OCI-LY1 (cell line): Measurements from ENCODE around the gene C16orf95.

Experiments used
- H2AFZ ChIP-seq: fragments of 200-600 bp; sonication (generic), shearing (Covaris generic); 2 replicates; pipeline ENCODE4 v1.6.0; 2014; ENCODE audit warnings: antibody characterized with exemption, mild to moderate bottlenecking, low read length
- H3F3A ChIP-seq: fragments of 200-600 bp; sonication (generic), shearing (Covaris generic); 2 replicates; pipeline ENCODE4 v1.6.0; 2014; ENCODE audit warnings: mild to moderate bottlenecking, antibody characterized with exemption, low read length, moderate library complexity; ENCODE audit not compliant: insufficient read depth
- H3K27ac ChIP-seq: fragments of 200-600 bp; sonication (generic); 2 replicates; pipeline ENCODE4 v1.5.1; 2014; ENCODE audit warnings: low read length, mixed run types, mild to moderate bottlenecking, low read depth; ENCODE audit not compliant: poor library complexity, severe bottlenecking
- H3K27me3 ChIP-seq: fragments of 200-600 bp; sonication (generic); 2 replicates; pipeline ENCODE4 v1.6.0; 2014; ENCODE audit warnings: antibody characterized with exemption, mild to moderate bottlenecking, low read length, moderate library complexity; ENCODE audit not compliant: insufficient read depth
- H3K36me3 ChIP-seq: fragments of 200-600 bp; sonication (generic); 2 replicates; pipeline ENCODE4 v1.6.1; 2014; ENCODE audit warnings: mild to moderate bottlenecking, antibody characterized with exemption, low read length, moderate library complexity, mixed read lengths; ENCODE audit not compliant: insufficient read depth
- H3K4me1 ChIP-seq: fragments of 200-600 bp; sonication (generic); 2 replicates; pipeline ENCODE4 v1.5.1; 2014; ENCODE audit warnings: mild to moderate bottlenecking, low read length, moderate library complexity; ENCODE audit not compliant: insufficient read depth, severe bottlenecking
- H3K4me2 ChIP-seq: fragments of 200-600 bp; sonication (generic), shearing (Covaris generic); 2 replicates; pipeline ENCODE4 v1.6.1; 2014; ENCODE audit warnings: low read length
- H3K4me3 ChIP-seq: fragments of 200-600 bp; sonication (generic); 2 replicates; pipeline ENCODE4 v1.5.1; 2014; ENCODE audit warnings: low read length, low read depth, mild to moderate bottlenecking, mixed read lengths; ENCODE audit not compliant: poor library complexity, severe bottlenecking
- H3K79me2 ChIP-seq: fragments of 200-600 bp; shearing (Covaris generic); 2 replicates; pipeline ENCODE4 v1.6.1; 2016; ENCODE audit warnings: mixed run types, low read length, mixed read lengths; ENCODE audit not compliant: insufficient read depth
- H3K9ac ChIP-seq: fragments of 200-600 bp; sonication (generic), shearing (Covaris generic); 2 replicates; pipeline ENCODE4 v1.6.1; 2014; ENCODE audit warnings: mild to moderate bottlenecking, low read length, mixed read lengths
- H3K9me2 ChIP-seq: fragments of 200-600 bp; sonication (generic), shearing (Covaris generic); 2 replicates; pipeline ENCODE4 v1.6.1; 2014; ENCODE audit warnings: low read depth, mild to moderate bottlenecking, low read length, mixed read lengths
- H3K9me3 ChIP-seq: fragments of 200-600 bp; shearing (Covaris generic); 2 replicates; pipeline ENCODE4 v1.6.1; 2014; ENCODE audit warnings: low read length, mixed read lengths
- H4K20me1 ChIP-seq: fragments of 200-600 bp; sonication (generic), shearing (Covaris generic); 2 replicates; pipeline ENCODE4 v1.6.0; 2016; ENCODE audit warnings: mild to moderate bottlenecking, low read length; ENCODE audit not compliant: insufficient read depth
- EZH2 ChIP-seq: fragments of 200-600 bp; sonication (generic), shearing (Covaris generic); IDR thresholded peaks from 2 replicates; pipeline ENCODE4 v1.8.0; 2017; ENCODE audit warnings: borderline replicate concordance, mixed run types, mild to moderate bottlenecking, antibody characterized with exemption, low read length, moderate library complexity, mixed read lengths
- TF ChIP-seq, protein P1 (sequence below): fragments of 200-600 bp; sonication (generic), shearing (Covaris generic); IDR thresholded peaks from 2 replicates; pipeline ENCODE4 v1.5.1; 2017; ENCODE audit warnings: mild to moderate bottlenecking, antibody characterized with exemption, low read length, moderate library complexity, mixed read lengths

Gene C16orf95

DNA sequence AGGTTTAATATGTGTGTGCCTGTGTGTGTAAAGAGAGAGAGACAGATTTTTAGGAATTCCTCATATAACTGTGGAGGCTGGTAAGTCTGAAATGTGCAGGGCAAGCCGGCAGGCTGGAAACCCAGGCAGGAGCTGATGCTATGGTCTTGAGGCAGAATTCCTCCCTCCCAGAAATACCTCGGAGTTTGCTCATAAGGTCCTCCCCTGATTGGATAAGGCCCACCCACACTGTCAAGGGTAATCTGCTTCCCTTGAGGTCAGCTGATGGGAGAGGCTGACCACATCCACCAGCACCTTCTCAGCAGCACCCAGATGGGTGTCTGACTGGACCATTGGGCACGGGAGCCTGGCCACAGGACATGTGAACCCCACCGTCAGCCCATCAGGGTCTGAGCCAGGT is 42.4 kb downstream of the C16orf95 start:
- no peaks in the 10 kb centered on the region for H3K79me2 ChIP-seq
- no peak overlapping the region for H2AFZ ChIP-seq
- no peaks in the 10 kb centered on the region for H3K9me3 ChIP-seq
- H3K4me2 ChIP-seq, result no peak overlapping the region
- no peaks in the 10 kb centered on the region for H4K20me1 ChIP-seq
- no peaks in the 10 kb centered on the region for H3K36me3 ChIP-seq
- no peak overlapping the region for H3K4me3 ChIP-seq
- H3K9me2 ChIP-seq, result no peaks in the 10 kb centered on the region
- no peaks in the 10 kb centered on the region for H3K4me1 ChIP-seq
- no peaks in the 10 kb centered on the region for H3F3A ChIP-seq
- no peak overlapping the region for H3K27ac ChIP-seq
- no peaks in the 10 kb centered on the region for H3K27me3 ChIP-seq
- H3K9ac ChIP-seq, result no peak overlapping the region
- TF ChIP-seq, protein P1, sequence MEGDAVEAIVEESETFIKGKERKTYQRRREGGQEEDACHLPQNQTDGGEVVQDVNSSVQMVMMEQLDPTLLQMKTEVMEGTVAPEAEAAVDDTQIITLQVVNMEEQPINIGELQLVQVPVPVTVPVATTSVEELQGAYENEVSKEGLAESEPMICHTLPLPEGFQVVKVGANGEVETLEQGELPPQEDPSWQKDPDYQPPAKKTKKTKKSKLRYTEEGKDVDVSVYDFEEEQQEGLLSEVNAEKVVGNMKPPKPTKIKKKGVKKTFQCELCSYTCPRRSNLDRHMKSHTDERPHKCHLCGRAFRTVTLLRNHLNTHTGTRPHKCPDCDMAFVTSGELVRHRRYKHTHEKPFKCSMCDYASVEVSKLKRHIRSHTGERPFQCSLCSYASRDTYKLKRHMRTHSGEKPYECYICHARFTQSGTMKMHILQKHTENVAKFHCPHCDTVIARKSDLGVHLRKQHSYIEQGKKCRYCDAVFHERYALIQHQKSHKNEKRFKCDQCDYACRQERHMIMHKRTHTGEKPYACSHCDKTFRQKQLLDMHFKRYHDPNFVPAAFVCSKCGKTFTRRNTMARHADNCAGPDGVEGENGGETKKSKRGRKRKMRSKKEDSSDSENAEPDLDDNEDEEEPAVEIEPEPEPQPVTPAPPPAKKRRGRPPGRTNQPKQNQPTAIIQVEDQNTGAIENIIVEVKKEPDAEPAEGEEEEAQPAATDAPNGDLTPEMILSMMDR, result no peak
- no peak for TF ChIP-seq EZH2

DNA sequence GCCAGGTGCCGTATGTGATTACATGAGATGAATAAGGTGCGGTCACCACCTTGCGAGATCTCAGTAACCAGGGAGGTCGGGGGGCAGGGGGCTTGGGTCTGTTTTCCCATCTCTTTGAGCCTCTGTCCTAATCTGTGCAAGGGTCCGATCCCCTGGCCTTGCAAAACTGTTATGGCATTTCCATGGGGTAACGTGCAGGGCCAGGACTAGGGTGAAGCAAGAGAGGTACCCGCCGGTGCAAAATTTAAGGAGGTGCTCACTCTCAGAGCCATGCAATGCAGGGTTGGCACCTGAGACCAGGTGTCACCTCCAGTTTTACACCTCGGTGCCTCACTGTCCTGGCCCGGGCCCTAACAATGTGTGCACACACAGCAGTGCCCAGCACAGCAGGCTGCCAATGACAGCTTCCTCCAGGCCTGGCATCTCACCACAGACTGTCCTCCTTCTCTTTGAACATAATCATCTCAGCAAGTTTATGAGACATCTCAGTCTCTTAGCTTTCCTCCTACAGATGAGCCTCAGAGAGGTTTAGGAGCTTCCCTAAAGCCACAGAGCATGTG is 43.6 kb downstream of the C16orf95 start:
- Histone ChIP-seq H2AFZ (no peak overlapping the region), H3K9me2 (no peaks in the 10 kb centered on the region), H3K36me3 (no peaks in the 10 kb centered on the region; the same call in 1 of the 2 replicates), H3K4me2 (no peak overlapping the region), H3K9ac (no peak overlapping the region), H3K4me3 (no peak overlapping the region), H3K27ac (no peak overlapping the region), H3K79me2 (no peaks in the 10 kb centered on the region), H4K20me1 (no peaks in the 10 kb centered on the region), H3F3A (no peaks in the 10 kb centered on the region), H3K27me3 (no peaks in the 10 kb centered on the region), H3K9me3 (0 out of 2 replicates have a peak, but pooled peaks cover 2% of the 10 kb centered on the region), H3K4me1 (no peaks in the 10 kb centered on the region)
- TF ChIP-seq, protein P1, result no peak

DNA sequence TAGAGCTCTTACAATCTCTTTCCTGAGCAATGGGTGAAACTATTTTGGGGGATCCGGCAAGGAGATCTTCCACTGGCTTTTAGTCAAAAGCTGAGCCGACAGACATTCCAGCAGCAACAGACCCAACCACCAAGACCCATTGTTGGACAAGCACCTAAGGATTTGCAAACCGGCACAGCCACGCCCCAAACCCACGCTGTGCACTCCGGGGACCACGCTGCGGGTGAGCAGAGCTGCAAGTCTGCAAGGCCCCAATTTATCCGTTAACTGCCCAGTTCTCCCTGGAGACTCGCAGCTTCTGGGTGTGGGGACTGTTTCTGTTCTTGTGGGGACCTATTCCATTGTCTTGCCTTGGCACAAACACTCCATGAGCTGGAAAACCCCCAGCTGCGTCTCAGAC is 45.9 kb downstream of the C16orf95 start:
- Histone ChIP-seq H4K20me1 (no peaks in the 10 kb centered on the region), H3K4me2 (no peak overlapping the region), H3K4me1 (no peaks in the 10 kb centered on the region), H3K36me3 (no peaks in the 10 kb centered on the region; the same call in 1 of the 2 replicates), H3K9me2 (no peaks in the 10 kb centered on the region), H3K27ac (no peak overlapping the region), H3K79me2 (no peaks in the 10 kb centered on the region), H3K9me3 (0 out of 2 replicates have a peak, but pooled peaks cover 2% of the 10 kb centered on the region), H3K27me3 (no peaks in the 10 kb centered on the region), H2AFZ (no peak overlapping the region), H3K9ac (no peak overlapping the region), H3F3A (no peaks in the 10 kb centered on the region), H3K4me3 (no peak overlapping the region)
- TF ChIP-seq, protein P1, result no peak
- no peak for TF ChIP-seq EZH2
